Body of pancreas (tissue), 4 donors: ENCODE data around the gene IQCE. TPM values are rescaled to one million over a fixed set of nuclear protein-coding genes. Genes with fewer than 3 reads are reported as not detected.
A peak's percentile ranks its signal among the peaks of the same experiment; 100 is the strongest.

Source experiments
- ATAC-seq: fragments of 150-250 bp; one replicate; pipeline ENCODE4 v1.9.1; 2016
- DNase-seq, 4 donors: peaks; one replicate each; pipeline ENCODE4 v3.0.0-alpha.2; 2019
- H3K27ac ChIP-seq, 4 donors: fragments of 200-600 bp; sonication (generic); 1 replicate in 3 of 4; 2 replicates in 1 of 4; pipeline versions ENCODE4 v1.5.1 to v1.6.1; 2016 to 2019; ENCODE audit warnings: mild to moderate bottlenecking in 1 of 4, mixed read lengths in 1 of 4, moderate library complexity in 1 of 4
- H3K27me3 ChIP-seq, 2 donors: fragments of 200-600 bp; sonication (generic); one replicate each; pipeline ENCODE4 v1.6.0; 2016; ENCODE audit warnings: mild to moderate bottlenecking in 1 of 2
- H3K36me3 ChIP-seq, 2 donors: fragments of 200-600 bp; sonication (generic); replicated peaks in 1 of 2; 2 replicates each; pipeline ENCODE4 v1.5.1; 2016; ENCODE audit warnings: low read depth in 2 of 2; ENCODE audit not compliant: insufficient read depth in 1 of 2
- H3K4me1 ChIP-seq: fragments of 200-600 bp; sonication (generic); one replicate; pipeline ENCODE4 v1.6.0; 2016
- H3K4me3 ChIP-seq, 2 donors: fragments of 200-600 bp; sonication (generic); 1 replicate in 1 of 2; 2 replicates in 1 of 2; pipeline ENCODE4 v1.5.1; 2016 to 2019
- H3K9me3 ChIP-seq, 3 donors: fragments of 200-600 bp; sonication (generic); 1 replicate in 2 of 3; 2 replicates in 1 of 3; pipeline ENCODE4 v1.5.1; 2016
- CTCF ChIP-seq, 7 experiments: fragments of 450-650 bp in 4 of 7; fragments of 200-600 bp in 3 of 7; sonication (generic) in 3 of 7; IDR thresholded peaks; one replicate each; pipeline ENCODE4 v1.5.1; 2016 to 2019; ENCODE audit warnings: antibody characterized with exemption in 7 of 7
- POLR2A ChIP-seq, 3 donors: fragments of 450-650 bp; IDR thresholded peaks; one replicate each; pipeline ENCODE4 v1.6.1; 2016; ENCODE audit warnings: antibody characterized with exemption in 3 of 3, mild to moderate bottlenecking in 2 of 3
- WGBS, 2 donors: methylation state at CpG; one replicate each; pipeline ENCODE4 v1.1.5; 2017; 5-methylcytosine and 5-hydroxymethylcytosine counted together
- intact Hi-C: fragments of 100-400 bp; cut with DNase I; formaldehyde crosslinking; loops from one replicate; pipeline ENCODE4 v1.15.1; 2023
- total RNA-seq, 2 donors: library from RNA; depleted of rRNA; stranded (reverse); fragments of >200 nt; gene quantifications; one replicate each; pipeline ENCODE4 v1.1.0, GENCODE V29; 2016

IQCE gene
- total RNA-seq, 2 donors from 2014 or later, result 7.8 to 73.2 TPM

GRCh38 chr7:2572101-2572842 lies 13.5 kb downstream of the IQCE start:
- peak; percentile 74 for ATAC-seq
- intact Hi-C loops, result no loop called here
- peaks cover 0 to 3% of the 10 kb centered on the region in 2 donors for H3K36me3 ChIP-seq
- H3K4me1 ChIP-seq, result peaks cover 10% of the 10 kb centered on the region
- H3K4me3 ChIP-seq, result no peak overlapping the region
- DNase-seq, result peak in 3 of 4 donors; percentile 53 to 68 (median 54)
- 44 to 65% methylated on average over 18 to 22 of the region's 22 CpGs for WGBS, 2 donors
- H3K27me3 ChIP-seq, result no peaks in the 10 kb centered on the region
- H3K27ac ChIP-seq, result peak overlapping the region in 3 of 4 donors; percentile 6 to 82 (median 71)
- no peaks in the 10 kb centered on the region for H3K9me3 ChIP-seq
- TF ChIP-seq POLR2A (IDR thresholded peaks at IDR 0.05) (no peak), CTCF (IDR thresholded peaks at IDR 0.05) (no peak)

GRCh38 chr7:2573761-2574160 lies 15.0 kb downstream of the IQCE start:
- TF ChIP-seq POLR2A (IDR thresholded peaks at IDR 0.05) (no peak), CTCF (IDR thresholded peaks at IDR 0.05) (no peak)
- no peaks in the 10 kb centered on the region for H3K9me3 ChIP-seq
- intact Hi-C loops, result no loop called here
- WGBS, 2 donors, result 79 to 88% methylated on average over 8 to 9 of the region's 9 CpGs
- peaks cover 0 to 8% of the 10 kb centered on the region in 2 donors for H3K36me3 ChIP-seq
- no peak for DNase-seq
- peaks cover 10% of the 10 kb centered on the region for H3K4me1 ChIP-seq
- ATAC-seq, result no peak
- H3K4me3 ChIP-seq, result no peak overlapping the region
- H3K27ac ChIP-seq, result no peak overlapping the region
- no peaks in the 10 kb centered on the region for H3K27me3 ChIP-seq

- Histone ChIP-seq H3K27ac (no peak overlapping the region), H3K4me3 (no peak overlapping the region), H3K27me3 (no peaks in the 10 kb centered on the region), H3K9me3 (no peaks in the 10 kb centered on the region), H3K36me3 (peaks cover 0 to 8% of the 10 kb centered on the region in 2 donors), H3K4me1 (peaks cover 10% of the 10 kb centered on the region)
- intact Hi-C loops, result no loop called here
- ATAC-seq, result no peak
- no peak for TF ChIP-seq CTCF (IDR thresholded peaks at IDR 0.05)
- no peak for TF ChIP-seq POLR2A (IDR thresholded peaks at IDR 0.05)
- no peak for DNase-seq
- 86 to 87% methylated on average over 8 to 18 of the region's 21 CpGs for WGBS, 2 donors
Observed at GRCh38 chr7:2575046-2575732, 16.4 kb downstream of the IQCE start.

- TF ChIP-seq POLR2A (IDR thresholded peaks at IDR 0.05) (no peak), CTCF (IDR thresholded peaks at IDR 0.05) (no peak)
- Histone ChIP-seq H3K9me3 (no peaks in the 10 kb centered on the region), H3K4me3 (no peak overlapping the region), H3K27ac (no peak overlapping the region), H3K36me3 (peaks cover 0 to 8% of the 10 kb centered on the region in 2 donors), H3K27me3 (no peaks in the 10 kb centered on the region), H3K4me1 (peaks cover 10% of the 10 kb centered on the region)
- WGBS, 2 donors, result 89 to 93% methylated on average over 21 of the region's 21 CpGs
- intact Hi-C loops, result no loop called here
- no peak for DNase-seq
- ATAC-seq, result no peak
Observed at GRCh38 chr7:2575733-2576340, 17.1 kb downstream of the IQCE start.
